ENCODE measurements around the gene FMN2. TPM values are rescaled to one million over a fixed set of nuclear protein-coding genes. Genes with fewer than 3 reads are reported as not detected.

Gene FMN2
- total RNA-seq, 1 donor from 2014 or later: 1.7 TPM

DNA sequence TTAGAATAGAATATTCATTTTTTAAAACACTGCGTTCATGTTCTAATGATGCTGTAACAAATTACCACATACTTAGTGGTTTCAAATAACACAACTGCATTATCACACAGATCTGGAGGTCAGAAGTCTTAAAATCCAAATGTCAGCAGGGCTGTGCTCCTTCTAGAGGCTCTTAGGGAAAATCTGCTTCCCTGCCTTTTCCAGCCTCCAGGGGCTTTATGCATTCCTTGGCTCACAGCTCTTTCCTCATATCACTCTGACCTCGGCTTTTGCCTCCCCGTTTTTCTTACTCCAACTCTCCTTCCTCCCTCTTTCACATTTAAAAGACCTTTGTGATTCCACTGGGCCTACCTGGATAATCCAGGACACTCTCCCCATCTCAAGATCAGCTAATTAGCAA is 18.6 kb upstream of the FMN2 start:
- no peak overlapping the region for H3K27ac ChIP-seq
- H3F3A ChIP-seq (ENCODE audit: low read depth): no peaks in the 10 kb centered on the region
- H3K4me1 ChIP-seq: no peaks in the 10 kb centered on the region
- H3K4me3 ChIP-seq: no peak overlapping the region
- H3K9me3 Mint-ChIP-seq: no peaks in the 10 kb centered on the region
- H4K20me1 ChIP-seq (ENCODE audit: low read depth): no peaks in the 10 kb centered on the region
- H3K27me3 ChIP-seq: no peaks in the 10 kb centered on the region
- H3K27me3 Mint-ChIP-seq (ENCODE audit: insufficient read depth, low read depth): peaks cover 3% of the 10 kb centered on the region
- H3K4me3 Mint-ChIP-seq: no peak overlapping the region
- H3K9ac ChIP-seq: no peak overlapping the region
- no peak overlapping the region for H2AFZ ChIP-seq (replicated peaks)
- H3K27ac Mint-ChIP-seq: no peak overlapping the region
- peak; percentile 8 for DNase-seq (ENCODE audit: low spot score)
- no peak for TF ChIP-seq EZH2phosphoT487 (IDR thresholded peaks at IDR 0.05)
- TF ChIP-seq CTCF (IDR thresholded peaks at IDR 0.05): no peak
- no peak for TF ChIP-seq EZH2 (IDR thresholded peaks at IDR 0.05)
- H3K4me2 ChIP-seq: no peak overlapping the region
- H3K79me2 ChIP-seq (ENCODE audit: low read depth): no peaks in the 10 kb centered on the region
- peaks cover 16% of the 10 kb centered on the region for H3K4me1 Mint-ChIP-seq
- H3K36me3 Mint-ChIP-seq: no peaks in the 10 kb centered on the region
- H3K9me3 ChIP-seq (ENCODE audit: low read depth): no peaks in the 10 kb centered on the region
- H3K36me3 ChIP-seq: no peaks in the 10 kb centered on the region

DNA sequence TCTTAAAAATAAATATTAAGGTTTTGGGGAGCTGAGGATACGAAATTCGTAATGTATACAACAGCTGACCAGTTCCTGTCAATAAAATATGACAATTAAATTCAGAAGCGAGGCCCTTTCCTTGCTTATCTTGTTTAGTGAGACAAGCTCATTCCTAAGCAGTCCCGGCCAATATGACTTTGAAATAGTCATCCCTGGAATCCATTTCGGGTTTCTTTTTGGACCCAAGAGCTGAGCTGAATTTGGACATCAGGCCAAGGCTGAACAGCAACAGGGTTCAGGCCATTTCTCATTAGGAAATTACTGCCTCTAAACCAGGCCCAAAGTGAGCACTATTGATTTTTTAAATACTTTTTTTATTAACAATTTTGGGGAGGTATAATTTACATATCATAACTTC is 17.3 kb upstream of the FMN2 start:
- H3K27me3 Mint-ChIP-seq (ENCODE audit: insufficient read depth, low read depth): peaks cover 10% of the 10 kb centered on the region
- H3K4me1 ChIP-seq: no peaks in the 10 kb centered on the region
- no peak overlapping the region for H3K4me2 ChIP-seq
- H3K4me3 Mint-ChIP-seq: no peak overlapping the region
- H3K9ac ChIP-seq: no peak overlapping the region
- no peak for DNase-seq (ENCODE audit: low spot score)
- no peaks in the 10 kb centered on the region for H3K9me3 ChIP-seq (ENCODE audit: low read depth)
- no peak for TF ChIP-seq CTCF (IDR thresholded peaks at IDR 0.05)
- TF ChIP-seq EZH2 (IDR thresholded peaks at IDR 0.05): no peak
- no peak for TF ChIP-seq EZH2phosphoT487 (IDR thresholded peaks at IDR 0.05)
- H4K20me1 ChIP-seq (ENCODE audit: low read depth): no peaks in the 10 kb centered on the region
- H3K27ac ChIP-seq: no peak overlapping the region
- H3K9me3 Mint-ChIP-seq: peaks cover 9% of the 10 kb centered on the region
- no peaks in the 10 kb centered on the region for H3K36me3 ChIP-seq
- H3K27me3 ChIP-seq: no peaks in the 10 kb centered on the region
- H3K36me3 Mint-ChIP-seq: no peaks in the 10 kb centered on the region
- no peak overlapping the region for H3K27ac Mint-ChIP-seq
- no peak overlapping the region for H3K4me3 ChIP-seq
- H3K79me2 ChIP-seq (ENCODE audit: low read depth): no peaks in the 10 kb centered on the region
- no peak overlapping the region for H2AFZ ChIP-seq (replicated peaks)
- peaks cover 16% of the 10 kb centered on the region for H3K4me1 Mint-ChIP-seq
- H3F3A ChIP-seq (ENCODE audit: low read depth): no peaks in the 10 kb centered on the region

GRCh38 chr1:240074908-240075307 is 16.8 kb upstream of the FMN2 start:
- Mint-ChIP-seq H3K4me1 (peaks cover 16% of the 10 kb centered on the region), H3K27ac (no peak overlapping the region), H3K4me3 (no peak overlapping the region), H3K9me3 (peaks cover 9% of the 10 kb centered on the region), H3K27me3 (ENCODE audit: insufficient read depth, low read depth) (peaks cover 10% of the 10 kb centered on the region), H3K36me3 (no peaks in the 10 kb centered on the region)
- no peak for TF ChIP-seq EZH2 (IDR thresholded peaks at IDR 0.05)
- TF ChIP-seq CTCF (IDR thresholded peaks at IDR 0.05): no peak
- TF ChIP-seq EZH2phosphoT487 (IDR thresholded peaks at IDR 0.05): no peak
- no peaks in the 10 kb centered on the region for H4K20me1 ChIP-seq (ENCODE audit: low read depth)
- no peak for DNase-seq (ENCODE audit: low spot score)
- no peak overlapping the region for H3K4me2 ChIP-seq
- H2AFZ ChIP-seq (replicated peaks): no peak overlapping the region
- H3K27ac ChIP-seq: no peak overlapping the region
- no peaks in the 10 kb centered on the region for H3K36me3 ChIP-seq
- no peak overlapping the region for H3K9ac ChIP-seq
- H3K9me3 ChIP-seq (ENCODE audit: low read depth): no peaks in the 10 kb centered on the region
- H3K79me2 ChIP-seq (ENCODE audit: low read depth): no peaks in the 10 kb centered on the region
- no peaks in the 10 kb centered on the region for H3K4me1 ChIP-seq
- no peaks in the 10 kb centered on the region for H3F3A ChIP-seq (ENCODE audit: low read depth)
- H3K4me3 ChIP-seq: no peak overlapping the region
- H3K27me3 ChIP-seq: no peaks in the 10 kb centered on the region
